ENCODE results near the gene INPP4B. TPM values are rescaled to one million over a fixed set of nuclear protein-coding genes. Genes with fewer than 3 reads are reported as not detected.
"Not testable (repeated sequence)": the region's sequence is repeated elsewhere in the genome, so short reads cannot be mapped to it uniquely, and the experiment has no call there.

INPP4B gene
- polyA plus RNA-seq, 5 donors: 5.5 to 15.7 (median 11.7) TPM

- DNase-seq: no peak
These were observed 757.2 kb downstream of the INPP4B start for GRCh38 chr4:142088906-142089305.

DNA sequence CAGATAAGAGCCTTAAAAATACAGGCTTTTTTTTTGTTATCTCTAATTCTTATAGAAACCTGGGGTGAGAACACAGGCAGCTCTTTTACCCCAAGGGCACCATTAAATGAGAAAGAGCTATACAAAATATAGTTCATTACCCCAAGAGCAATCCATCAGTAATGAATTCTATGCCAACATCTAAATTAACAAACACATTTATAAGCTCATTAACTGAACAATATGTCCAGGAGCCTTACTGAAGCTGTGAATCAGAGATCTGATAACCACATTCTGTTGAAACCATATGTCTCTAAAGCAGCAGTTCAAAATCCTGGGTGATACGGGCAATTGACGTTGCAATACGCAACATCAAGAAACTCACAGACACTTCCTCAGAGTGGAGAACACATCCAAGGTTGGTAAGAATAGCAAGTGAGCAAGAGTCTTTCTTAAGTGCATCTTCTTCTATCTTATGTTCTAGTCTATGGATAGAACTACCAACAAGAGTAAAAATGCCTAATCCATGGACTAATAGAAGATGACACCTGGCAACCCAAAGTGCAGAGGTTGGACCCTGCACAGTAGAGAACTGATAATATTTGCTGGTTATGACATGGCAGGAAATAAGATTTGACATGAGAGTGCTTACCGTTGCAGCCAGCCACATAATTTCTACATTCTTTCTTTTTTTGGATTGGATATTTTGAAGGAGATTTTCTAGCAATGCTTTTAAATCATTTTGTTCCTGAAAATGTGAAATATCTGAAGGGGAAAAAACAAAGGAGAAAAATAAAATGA lies 760.4 kb downstream of the INPP4B start:
- DNase-seq: no peak

- DNase-seq: no peak
These were observed 762.8 kb downstream of the INPP4B start for GRCh38 chr4:142083264-142083663.

- DNase-seq: no peak
These were observed 765.1 kb downstream of the INPP4B start for GRCh38 chr4:142081025-142081424.

DNA sequence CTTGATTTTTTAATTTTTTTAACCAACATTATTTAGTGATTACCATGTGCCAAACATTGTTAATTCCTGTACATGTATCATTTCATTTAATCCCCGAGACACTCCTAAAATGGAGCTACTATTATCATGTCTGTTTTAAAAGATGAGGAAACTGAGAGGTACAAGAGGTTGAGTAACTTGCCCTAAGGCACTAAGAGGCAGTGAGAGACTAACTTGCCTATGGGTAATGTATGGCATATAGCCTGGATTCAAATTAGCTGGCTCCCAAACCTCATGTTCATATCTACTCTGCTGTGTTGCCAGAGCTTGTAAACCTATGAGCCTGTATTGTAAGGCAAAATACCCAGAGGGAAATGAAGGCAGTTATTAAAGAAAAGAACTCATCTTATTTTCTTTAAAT lies 766.1 kb downstream of the INPP4B start:
- DNase-seq: no peak

- DNase-seq: no peak
These were observed 769.1 kb downstream of the INPP4B start for GRCh38 chr4:142077048-142077447.

DNA sequence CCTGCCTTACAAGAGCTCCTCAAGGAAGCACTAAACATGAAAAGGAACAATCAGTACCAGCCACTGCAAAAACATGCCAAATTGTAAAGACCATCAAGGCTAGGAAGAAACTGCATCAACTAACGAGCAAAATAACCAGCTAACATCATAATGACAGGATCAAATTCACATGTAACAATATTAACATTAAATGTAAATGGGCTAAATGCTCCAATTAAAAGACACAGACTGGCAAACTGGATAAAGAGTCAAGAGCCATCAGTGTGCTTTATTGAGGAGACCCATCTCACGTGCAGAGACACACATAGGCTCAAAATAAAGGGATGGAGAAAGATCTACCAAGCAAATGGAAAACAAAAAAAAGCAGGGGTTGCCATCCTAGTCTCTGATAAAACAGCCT lies 777.8 kb downstream of the INPP4B start:
- not testable (repeated sequence) for DNase-seq

GRCh38 chr4:142066562-142066961 lies 779.5 kb downstream of the INPP4B start:
- not testable (repeated sequence) for DNase-seq

- no peak for DNase-seq
These were observed 780.9 kb downstream of the INPP4B start for GRCh38 chr4:142065086-142065647.

GRCh38 chr4:142064181-142064580 lies 781.9 kb downstream of the INPP4B start:
- DNase-seq: no peak

- no peak for DNase-seq
These were observed 800.1 kb downstream of the INPP4B start for GRCh38 chr4:142045996-142046395.

GRCh38 chr4:142044271-142044670 lies 801.8 kb downstream of the INPP4B start:
- no peak for DNase-seq

DNA sequence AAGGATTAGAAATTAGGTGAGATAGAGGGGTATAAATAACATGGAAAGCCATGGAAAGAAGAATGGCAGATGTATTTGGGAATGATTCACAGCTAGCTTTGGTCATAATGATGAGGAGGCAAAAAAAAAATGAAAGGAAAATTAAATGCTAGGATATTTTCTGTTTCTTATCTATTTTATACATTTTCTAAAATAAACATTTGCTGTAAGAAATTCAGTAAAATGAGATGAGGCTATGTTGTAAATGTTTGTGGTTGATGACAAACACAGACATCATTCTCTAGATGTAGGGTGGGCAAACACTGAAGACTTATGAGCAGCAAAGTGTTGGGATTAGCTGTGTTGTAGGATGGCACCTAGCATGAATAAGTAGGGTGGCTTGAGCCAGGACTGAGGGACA lies 802.6 kb downstream of the INPP4B start:
- no peak for DNase-seq

DNA sequence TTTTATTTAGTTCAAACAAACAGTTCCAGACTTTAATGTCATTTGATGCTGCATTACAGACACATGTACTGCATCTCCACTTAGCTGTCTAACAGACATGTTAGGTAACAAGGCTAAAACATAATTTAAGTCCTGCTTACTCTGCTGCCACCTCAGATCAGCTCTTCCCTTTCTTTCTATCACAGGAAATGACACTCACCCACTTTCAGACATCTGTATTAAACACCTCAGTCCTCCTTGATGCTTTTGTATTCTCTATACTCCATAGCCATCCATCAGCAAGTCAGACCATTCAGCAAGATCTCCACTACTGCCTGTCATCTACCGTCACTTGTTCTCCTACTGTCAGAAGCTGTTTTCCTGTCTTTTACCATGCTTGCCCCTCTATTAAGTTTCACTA lies 804.3 kb downstream of the INPP4B start:
- DNase-seq: no peak

GRCh38 chr4:142040043-142040442 lies 806.1 kb downstream of the INPP4B start:
- no peak for DNase-seq

- no peak for DNase-seq
These were observed 809.1 kb downstream of the INPP4B start for GRCh38 chr4:142036795-142037583.

- DNase-seq: no peak
These were observed 810.5 kb downstream of the INPP4B start for GRCh38 chr4:142035566-142035965.

DNA sequence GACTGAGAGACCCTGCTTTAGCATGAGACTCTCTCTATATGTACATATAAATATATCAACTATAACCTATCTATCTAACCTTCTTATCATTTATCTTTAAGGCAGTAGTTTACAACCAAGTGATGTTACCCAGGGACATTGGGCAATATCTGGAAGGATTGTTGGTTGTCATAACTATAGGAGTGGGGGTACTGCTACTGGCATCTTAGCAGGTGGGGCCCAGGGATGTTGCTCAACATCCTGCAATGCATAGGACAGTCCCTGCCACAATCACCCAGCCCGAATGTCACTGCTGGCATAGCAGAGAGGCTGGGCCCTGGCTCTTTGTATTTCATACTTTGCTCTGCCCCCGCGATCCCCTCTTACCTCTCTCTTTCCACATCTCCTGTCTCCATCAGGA lies 812.0 kb downstream of the INPP4B start:
- no peak for DNase-seq

- DNase-seq: no peak
These were observed 816.1 kb downstream of the INPP4B start for GRCh38 chr4:142030010-142030409.

GRCh38 chr4:142021761-142022160 lies 824.3 kb downstream of the INPP4B start:
- DNase-seq: no peak

- DNase-seq: no peak
These were observed 824.9 kb downstream of the INPP4B start for GRCh38 chr4:142021181-142021580.

GRCh38 chr4:142016031-142016430 lies 830.1 kb downstream of the INPP4B start:
- DNase-seq: no peak

- DNase-seq: no peak
These were observed 836.4 kb downstream of the INPP4B start for GRCh38 chr4:142009751-142010150.

Data from right lung (tissue), 5 donors.